CD4-positive, alpha-beta T cell treated with Interleukin-12 subunit alpha and Interleukin-12 subunit beta, for 1 hour (primary cell): ENCODE measurements around the gene TMEM11.

ENCODE experiments used
- DNase-seq: peaks from one replicate; pipeline ENCODE4 v3.0.0-alpha.2; 2020

TMEM11 gene

GRCh38 chr17:21177854-21178600, 35.9 kb downstream of the TMEM11 start:
- DNase-seq: no peak

- no peak for DNase-seq
These were observed 36.6 kb downstream of the TMEM11 start for GRCh38 chr17:21177401-21177800.

GRCh38 chr17:21176773-21177395, 37.1 kb downstream of the TMEM11 start:
- DNase-seq: no peak

GRCh38 chr17:21174713-21175112, 39.2 kb downstream of the TMEM11 start:
- DNase-seq: no peak

GRCh38 chr17:21174186-21174585, 39.8 kb downstream of the TMEM11 start:
- no peak for DNase-seq

- no peak for DNase-seq
These were observed 40.4 kb downstream of the TMEM11 start for GRCh38 chr17:21173543-21173942.

- no peak for DNase-seq
These were observed 41.1 kb downstream of the TMEM11 start for GRCh38 chr17:21172846-21173245.

- no peak for DNase-seq
These were observed 41.9 kb downstream of the TMEM11 start for GRCh38 chr17:21171970-21172510.

- no peak for DNase-seq
These were observed 42.5 kb downstream of the TMEM11 start for GRCh38 chr17:21171309-21171922.

GRCh38 chr17:21170809-21171208, 43.2 kb downstream of the TMEM11 start:
- no peak for DNase-seq

- no peak for DNase-seq
These were observed 44.5 kb downstream of the TMEM11 start for GRCh38 chr17:21169496-21169895.

- DNase-seq: no peak
These were observed 45.5 kb downstream of the TMEM11 start for GRCh38 chr17:21168555-21168865.

GRCh38 chr17:21167303-21167702, 46.7 kb downstream of the TMEM11 start:
- no peak for DNase-seq

GRCh38 chr17:21166595-21167210, 47.3 kb downstream of the TMEM11 start:
- no peak for DNase-seq

GRCh38 chr17:21165922-21166594, 47.9 kb downstream of the TMEM11 start:
- DNase-seq: no peak

- DNase-seq: no peak
These were observed 49.3 kb downstream of the TMEM11 start for GRCh38 chr17:21164620-21165019.

GRCh38 chr17:21164216-21164615, 49.7 kb downstream of the TMEM11 start:
- DNase-seq: no peak

GRCh38 chr17:21163101-21163500, 50.9 kb downstream of the TMEM11 start:
- DNase-seq: no peak

GRCh38 chr17:21162394-21162775, 51.6 kb downstream of the TMEM11 start:
- no peak for DNase-seq

GRCh38 chr17:21161498-21162393, 52.2 kb downstream of the TMEM11 start:
- DNase-seq: no peak

GRCh38 chr17:21160401-21160800, 53.6 kb downstream of the TMEM11 start:
- no peak for DNase-seq
